Stimulated activated CD4-positive, alpha-beta T cell treated with anti-CD3 and anti-CD28 coated beads, Interleukin-4, amount 100 ng/mL, for 1 hour (primary cell): ENCODE data around the gene NTF3.

ENCODE experiments used
- DNase-seq: peaks from one replicate; pipeline ENCODE4 v3.0.0-alpha.2; 2020

The NTF3 gene

GRCh38 chr12:5459051-5459782 lies 27.3 kb downstream of the NTF3 start:
- DNase-seq = no peak

GRCh38 chr12:5460817-5461216 lies 28.9 kb downstream of the NTF3 start:
- DNase-seq = no peak

GRCh38 chr12:5461966-5462365 lies 30.1 kb downstream of the NTF3 start:
- DNase-seq = no peak

GRCh38 chr12:5464096-5464495 lies 32.2 kb downstream of the NTF3 start:
- DNase-seq = no peak

- no peak for DNase-seq
Observed at GRCh38 chr12:5465384-5465783, 33.5 kb downstream of the NTF3 start.

GRCh38 chr12:5466521-5466960 lies 34.6 kb downstream of the NTF3 start:
- no peak for DNase-seq

GRCh38 chr12:5467931-5468330 lies 36.0 kb downstream of the NTF3 start:
- no peak for DNase-seq

GRCh38 chr12:5470221-5470620 lies 38.3 kb downstream of the NTF3 start:
- no peak for DNase-seq

- no peak for DNase-seq
Observed at GRCh38 chr12:5470703-5471102, 38.8 kb downstream of the NTF3 start.

GRCh38 chr12:5473076-5473782 lies 41.3 kb downstream of the NTF3 start:
- DNase-seq = no peak

- no peak for DNase-seq
Observed at GRCh38 chr12:5473783-5474116, 41.8 kb downstream of the NTF3 start.

- no peak for DNase-seq
Observed at GRCh38 chr12:5476356-5476755, 44.4 kb downstream of the NTF3 start.

GRCh38 chr12:5478081-5478706 lies 46.3 kb downstream of the NTF3 start:
- DNase-seq = no peak

GRCh38 chr12:5479761-5480160 lies 47.9 kb downstream of the NTF3 start:
- DNase-seq = no peak

GRCh38 chr12:5480218-5480937 lies 48.5 kb downstream of the NTF3 start:
- DNase-seq = no peak

- DNase-seq = no peak
Observed at GRCh38 chr12:5480938-5481303, 49.0 kb downstream of the NTF3 start.

- DNase-seq = no peak
Observed at GRCh38 chr12:5481645-5482044, 49.7 kb downstream of the NTF3 start.

- no peak for DNase-seq
Observed at GRCh38 chr12:5484426-5484825, 52.5 kb downstream of the NTF3 start.

- DNase-seq = no peak
Observed at GRCh38 chr12:5485454-5485853, 53.5 kb downstream of the NTF3 start.

GRCh38 chr12:5487076-5487475 lies 55.2 kb downstream of the NTF3 start:
- DNase-seq = no peak

- no peak for DNase-seq
Observed at GRCh38 chr12:5487948-5488625, 56.2 kb downstream of the NTF3 start.

GRCh38 chr12:5488626-5488955 lies 56.7 kb downstream of the NTF3 start:
- no peak for DNase-seq

GRCh38 chr12:5489017-5489416 lies 57.1 kb downstream of the NTF3 start:
- no peak for DNase-seq
